ENCODE data around the gene CLEC19A. TPM values are rescaled to one million over a fixed set of nuclear protein-coding genes. Genes with fewer than 3 reads are reported as not detected.

Gene CLEC19A
- total RNA-seq, 1 experiment from 2014 or later = not detected

DNA sequence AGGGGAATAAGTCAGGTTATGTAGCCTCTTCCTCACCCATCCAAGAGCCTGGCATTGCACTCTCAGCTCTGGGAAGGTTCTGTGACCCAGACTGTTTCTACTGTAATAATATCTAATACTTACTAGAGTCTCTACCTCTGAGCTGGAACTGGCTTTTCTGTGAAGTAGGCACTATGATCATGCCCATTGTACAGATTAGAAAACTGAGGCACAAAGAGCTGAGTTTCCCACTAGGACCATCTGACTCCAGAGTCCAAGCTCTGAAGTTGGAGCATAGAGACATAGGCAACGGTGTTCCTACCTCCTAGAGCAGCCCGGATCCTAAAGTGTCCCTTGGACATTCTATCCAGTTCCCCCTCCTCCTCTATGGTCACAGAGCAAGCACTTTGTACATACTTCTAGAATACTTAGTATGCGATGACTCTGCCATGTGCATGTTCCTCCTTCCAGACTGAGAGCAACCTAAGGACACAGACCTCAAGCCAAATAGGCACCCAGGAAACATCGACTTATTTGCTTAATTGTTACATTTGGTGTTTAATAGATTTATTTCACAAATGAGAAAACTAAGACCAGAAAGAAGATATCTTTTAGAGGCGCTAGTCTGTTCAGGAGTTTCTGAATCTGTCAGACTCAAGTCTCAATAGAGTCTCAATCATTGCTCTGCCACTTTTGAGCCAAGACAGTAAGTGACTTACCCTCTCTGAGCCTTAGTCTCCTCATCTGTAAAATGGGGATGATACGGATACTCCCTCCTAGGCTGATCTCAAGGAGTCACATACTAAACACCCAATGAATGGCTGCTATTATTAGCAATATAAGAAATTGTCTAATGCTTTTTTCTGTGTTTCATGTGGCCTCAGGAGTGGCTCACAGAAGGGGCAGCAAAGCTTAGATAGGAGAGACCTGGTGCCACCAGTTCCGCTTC lies 3.6 kb downstream of the CLEC19A start:
- no peak for DNase-seq
- Mint-ChIP-seq H3K4me1 (ENCODE audit: low read depth, unreplicated experiment) (peaks cover 5% of the 10 kb centered on the region), H3K4me3 (ENCODE audit: low read depth, unreplicated experiment) (no peak overlapping the region), H3K27me3 (ENCODE audit: unreplicated experiment) (peaks cover 14% of the 10 kb centered on the region), H3K36me3 (ENCODE audit: insufficient read depth, unreplicated experiment) (no peaks in the 10 kb centered on the region), H3K9me3 (ENCODE audit: low read depth, unreplicated experiment) (no peaks in the 10 kb centered on the region), H3K27ac (ENCODE audit: unreplicated experiment) (no peak overlapping the region)
- TF ChIP-seq, protein P1, sequence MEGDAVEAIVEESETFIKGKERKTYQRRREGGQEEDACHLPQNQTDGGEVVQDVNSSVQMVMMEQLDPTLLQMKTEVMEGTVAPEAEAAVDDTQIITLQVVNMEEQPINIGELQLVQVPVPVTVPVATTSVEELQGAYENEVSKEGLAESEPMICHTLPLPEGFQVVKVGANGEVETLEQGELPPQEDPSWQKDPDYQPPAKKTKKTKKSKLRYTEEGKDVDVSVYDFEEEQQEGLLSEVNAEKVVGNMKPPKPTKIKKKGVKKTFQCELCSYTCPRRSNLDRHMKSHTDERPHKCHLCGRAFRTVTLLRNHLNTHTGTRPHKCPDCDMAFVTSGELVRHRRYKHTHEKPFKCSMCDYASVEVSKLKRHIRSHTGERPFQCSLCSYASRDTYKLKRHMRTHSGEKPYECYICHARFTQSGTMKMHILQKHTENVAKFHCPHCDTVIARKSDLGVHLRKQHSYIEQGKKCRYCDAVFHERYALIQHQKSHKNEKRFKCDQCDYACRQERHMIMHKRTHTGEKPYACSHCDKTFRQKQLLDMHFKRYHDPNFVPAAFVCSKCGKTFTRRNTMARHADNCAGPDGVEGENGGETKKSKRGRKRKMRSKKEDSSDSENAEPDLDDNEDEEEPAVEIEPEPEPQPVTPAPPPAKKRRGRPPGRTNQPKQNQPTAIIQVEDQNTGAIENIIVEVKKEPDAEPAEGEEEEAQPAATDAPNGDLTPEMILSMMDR (IDR thresholded peaks at IDR 0.05; ENCODE audit: unreplicated experiment) = no peak
- BruUV-seq (replicated peaks) = no TSS peak
- CTCF ChIA-PET = interaction anchor here (0.6 kb wide), 1 partner anchor 25 kb away, joined by 3 read pairs; no protein-coding TSS in a partner anchor
- intact Hi-C loops (cut with micrococcal nuclease; ENCODE audit: unreplicated experiment) = no loop called here

DNA sequence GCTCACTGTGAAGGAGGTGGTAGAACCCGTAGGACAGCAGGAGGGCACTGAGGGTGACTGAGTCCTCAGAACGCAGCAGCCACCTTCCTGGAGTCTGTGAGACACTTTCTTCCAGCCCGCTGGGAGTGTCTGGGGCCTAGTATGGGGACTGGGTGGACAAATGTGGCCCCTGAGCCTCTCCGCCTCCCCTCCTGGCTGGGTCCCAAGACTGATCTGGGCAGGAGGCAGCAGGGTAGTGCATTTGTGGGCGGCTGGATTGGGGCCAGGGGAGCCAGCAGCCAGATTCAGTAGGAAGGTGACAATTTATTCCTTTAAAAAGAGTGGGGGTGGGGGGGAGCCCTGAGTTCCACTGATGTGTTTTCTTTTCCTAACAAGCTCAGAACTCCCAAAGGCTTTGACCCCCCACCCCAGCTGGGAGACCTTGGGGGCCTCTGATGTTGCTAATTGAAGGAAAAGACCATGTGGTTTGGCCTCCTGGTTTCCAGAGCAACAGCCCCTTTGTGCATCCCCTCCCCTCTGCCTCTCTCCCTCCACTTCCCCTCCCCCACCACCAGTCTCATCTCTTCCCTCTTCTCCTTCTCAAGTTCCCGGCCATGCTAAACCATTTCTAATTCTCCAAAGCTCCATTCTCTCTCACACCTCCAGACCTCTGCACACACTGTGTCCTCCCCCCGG lies 4.4 kb downstream of the CLEC19A start:
- Mint-ChIP-seq H3K4me1 (ENCODE audit: low read depth, unreplicated experiment) (no peaks in the 10 kb centered on the region), H3K9me3 (ENCODE audit: low read depth, unreplicated experiment) (no peaks in the 10 kb centered on the region), H3K27me3 (ENCODE audit: unreplicated experiment) (peaks cover 14% of the 10 kb centered on the region), H3K36me3 (ENCODE audit: insufficient read depth, unreplicated experiment) (no peaks in the 10 kb centered on the region), H3K4me3 (ENCODE audit: low read depth, unreplicated experiment) (no peak overlapping the region), H3K27ac (ENCODE audit: unreplicated experiment) (no peak overlapping the region)
- intact Hi-C loops (cut with micrococcal nuclease; ENCODE audit: unreplicated experiment) = no loop called here
- peak; percentile 5 for DNase-seq
- BruUV-seq (replicated peaks) = no TSS peak
- TF ChIP-seq, protein P1 (IDR thresholded peaks at IDR 0.05; ENCODE audit: unreplicated experiment) = no peak
- CTCF ChIA-PET = no interaction called here

DNA sequence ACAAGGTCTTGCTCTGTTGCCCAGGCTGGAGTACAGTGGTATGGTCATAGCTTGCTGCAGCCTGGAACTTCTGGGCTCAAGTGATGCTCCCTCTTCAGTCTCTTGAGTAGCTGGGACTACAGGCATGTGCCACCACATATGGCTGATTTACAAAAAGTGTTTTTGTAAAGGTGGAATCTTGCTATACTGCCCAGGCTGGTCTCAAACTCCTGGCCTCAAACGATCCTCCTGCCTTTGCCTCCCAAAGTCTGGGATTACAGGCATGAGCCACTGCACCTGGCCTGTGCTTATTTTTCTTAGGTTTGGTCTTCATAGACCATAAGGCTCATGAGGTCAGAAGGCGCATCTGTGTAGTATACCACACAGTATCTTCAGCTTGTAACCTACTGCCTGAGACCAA lies 5.3 kb downstream of the CLEC19A start:
- Mint-ChIP-seq H3K9me3 (ENCODE audit: low read depth, unreplicated experiment) (no peaks in the 10 kb centered on the region), H3K4me3 (ENCODE audit: low read depth, unreplicated experiment) (no peak overlapping the region), H3K27ac (ENCODE audit: unreplicated experiment) (no peak overlapping the region), H3K36me3 (ENCODE audit: insufficient read depth, unreplicated experiment) (no peaks in the 10 kb centered on the region), H3K4me1 (ENCODE audit: low read depth, unreplicated experiment) (no peaks in the 10 kb centered on the region), H3K27me3 (ENCODE audit: unreplicated experiment) (peaks cover 14% of the 10 kb centered on the region)
- TF ChIP-seq, protein P1 (IDR thresholded peaks at IDR 0.05; ENCODE audit: unreplicated experiment) = no peak
- CTCF ChIA-PET = no interaction called here
- intact Hi-C loops (cut with micrococcal nuclease; ENCODE audit: unreplicated experiment) = no loop called here
- no TSS peak for BruUV-seq (replicated peaks)
- DNase-seq = no peak

DNA sequence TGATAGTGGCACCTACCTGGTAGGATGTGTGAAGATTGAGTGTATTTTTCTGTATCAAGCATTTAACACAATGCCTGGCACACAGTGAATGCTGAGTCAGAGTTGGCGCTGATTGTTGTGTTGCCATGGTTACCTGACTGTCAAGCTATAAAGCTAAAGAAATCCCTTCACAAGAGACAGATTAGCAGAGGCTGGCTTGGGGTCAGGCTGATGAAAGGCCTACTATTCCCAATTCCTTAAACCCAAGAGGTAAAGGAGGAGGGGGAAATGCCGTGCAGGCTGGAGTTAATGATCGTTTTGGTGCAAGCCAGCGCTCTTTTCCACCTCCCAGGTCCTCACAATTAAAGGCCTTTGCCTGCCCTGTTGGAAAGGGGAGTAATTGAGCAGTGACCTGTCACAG lies 5.9 kb downstream of the CLEC19A start:
- Mint-ChIP-seq H3K27me3 (ENCODE audit: unreplicated experiment) (peaks cover 14% of the 10 kb centered on the region), H3K27ac (ENCODE audit: unreplicated experiment) (peak overlapping the region; percentile 8), H3K9me3 (ENCODE audit: low read depth, unreplicated experiment) (no peaks in the 10 kb centered on the region), H3K4me1 (ENCODE audit: low read depth, unreplicated experiment) (no peaks in the 10 kb centered on the region), H3K4me3 (ENCODE audit: low read depth, unreplicated experiment) (no peak overlapping the region), H3K36me3 (ENCODE audit: insufficient read depth, unreplicated experiment) (no peaks in the 10 kb centered on the region)
- DNase-seq = peak; percentile 41
- BruUV-seq (replicated peaks) = no TSS peak
- TF ChIP-seq, protein P1 (IDR thresholded peaks at IDR 0.05; ENCODE audit: unreplicated experiment) = no peak
- intact Hi-C loops (cut with micrococcal nuclease; ENCODE audit: unreplicated experiment) = no loop called here
- CTCF ChIA-PET = interaction anchor here (0.5 kb wide), 1 partner anchor 146 kb away, joined by 3 read pairs; no protein-coding TSS in a partner anchor
